Neural cell (in vitro differentiated cells): ENCODE data around the gene USP17L20. TPM values are rescaled to one million over a fixed set of nuclear protein-coding genes. Genes with fewer than 3 reads are reported as not detected.
"Not testable (repeated sequence)": the region's sequence is repeated elsewhere in the genome, so short reads cannot be mapped to it uniquely, and the experiment has no call there.

Experiments used
- H2AFZ ChIP-seq: fragments of 200-600, 300-800 bp; sonication (generic), shearing (Covaris generic); 2 replicates; pipeline ENCODE4 v1.6.0; 2014; ENCODE audit warnings: low read depth, mild to moderate bottlenecking, antibody characterized with exemption, low read length, moderate library complexity
- H3F3A ChIP-seq: fragments of 200-600 bp; shearing (Covaris generic); 2 replicates; pipeline ENCODE4 v1.6.1; 2016; ENCODE audit warnings: mild to moderate bottlenecking, moderate library complexity, mixed read lengths, antibody characterized with exemption, low read length; ENCODE audit not compliant: insufficient read depth, poor library complexity, severe bottlenecking
- H3K27ac ChIP-seq: fragments of 200-600, 300-800 bp; sonication (generic), shearing (Covaris generic); 2 replicates; pipeline ENCODE4 v1.5.1; 2014; ENCODE audit warnings: mild to moderate bottlenecking, low read length, moderate library complexity
- H3K27me3 ChIP-seq: fragments of 300-800, 200-600 bp; sonication (generic), shearing (Covaris generic); 2 replicates; pipeline ENCODE4 v1.6.0; 2014; ENCODE audit warnings: mild to moderate bottlenecking, low read depth, low read length, moderate library complexity; ENCODE audit not compliant: insufficient read depth
- H3K36me3 ChIP-seq: fragments of 300-800, 200-600 bp; sonication (generic), shearing (Covaris generic); 2 replicates; pipeline ENCODE4 v1.5.1; 2014; ENCODE audit warnings: mild to moderate bottlenecking, antibody characterized with exemption, low read length, moderate library complexity; ENCODE audit not compliant: insufficient read depth
- H3K4me2 ChIP-seq: fragments of 300-800, 200-600 bp; sonication (generic), shearing (Covaris generic); 2 replicates; pipeline ENCODE4 v1.6.0; 2014; ENCODE audit warnings: mild to moderate bottlenecking, low read length
- H3K4me3 ChIP-seq: fragments of 300-800, 200-600 bp; sonication (generic), shearing (Covaris generic); 2 replicates; pipeline ENCODE4 v1.5.1; 2014; ENCODE audit warnings: mild to moderate bottlenecking, low read length, moderate library complexity
- H3K79me2 ChIP-seq: fragments of 200-600 bp; shearing (Covaris generic); replicated peaks from 2 replicates; pipeline ENCODE4 v1.6.0; 2014; ENCODE audit warnings: mild to moderate bottlenecking, low read length, moderate library complexity; ENCODE audit not compliant: insufficient read depth
- H3K9ac ChIP-seq: fragments of 300-800, 200-600 bp; sonication (generic), shearing (Covaris generic); 2 replicates; pipeline ENCODE4 v1.6.1; 2016; ENCODE audit warnings: mild to moderate bottlenecking, low read length, mixed read lengths
- H3K9me2 ChIP-seq: fragments of 200-600 bp; shearing (Covaris generic); 2 replicates; pipeline ENCODE4 v1.6.1; 2016; ENCODE audit warnings: mild to moderate bottlenecking, low read length, mixed read lengths; ENCODE audit not compliant: insufficient read depth
- H3K9me3 ChIP-seq: fragments of 200-600, 300-800 bp; sonication (generic), shearing (Covaris generic); 2 replicates; pipeline ENCODE4 v1.6.1; 2016; ENCODE audit warnings: mild to moderate bottlenecking, mixed run types, low read length, moderate library complexity, mixed read lengths
- H4K20me1 ChIP-seq: fragments of 200-600 bp; shearing (Covaris generic); 2 replicates; pipeline ENCODE4 v1.6.1; 2016; ENCODE audit warnings: mild to moderate bottlenecking, mixed run types; ENCODE audit not compliant: insufficient read depth
- polyA minus RNA-seq: library from RNA; depleted of rRNA, polyadenylated mRNA; stranded (reverse); fragments of >200 nt; gene quantifications from 2 replicates; pipeline ENCODE4 v1.2.3, GENCODE V29; 2014
- polyA plus RNA-seq: library from polyadenylated mRNA; depleted of rRNA; stranded (reverse); fragments of >200 nt; gene quantifications from 2 replicates; pipeline ENCODE4 v1.2.3, GENCODE V29; 2014

USP17L20 gene, protein sequence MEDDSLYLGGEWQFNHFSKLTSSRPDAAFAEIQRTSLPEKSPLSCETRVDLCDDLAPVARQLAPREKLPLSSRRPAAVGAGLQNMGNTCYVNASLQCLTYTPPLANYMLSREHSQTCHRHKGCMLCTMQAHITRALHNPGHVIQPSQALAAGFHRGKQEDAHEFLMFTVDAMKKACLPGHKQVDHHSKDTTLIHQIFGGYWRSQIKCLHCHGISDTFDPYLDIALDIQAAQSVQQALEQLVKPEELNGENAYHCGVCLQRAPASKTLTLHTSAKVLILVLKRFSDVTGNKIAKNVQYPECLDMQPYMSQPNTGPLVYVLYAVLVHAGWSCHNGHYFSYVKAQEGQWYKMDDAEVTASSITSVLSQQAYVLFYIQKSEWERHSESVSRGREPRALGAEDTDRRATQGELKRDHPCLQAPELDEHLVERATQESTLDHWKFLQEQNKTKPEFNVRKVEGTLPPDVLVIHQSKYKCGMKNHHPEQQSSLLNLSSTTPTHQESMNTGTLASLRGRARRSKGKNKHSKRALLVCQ
- polyA plus RNA-seq (not detected in 2 replicates), polyA minus RNA-seq (not detected in 2 replicates)

DNA sequence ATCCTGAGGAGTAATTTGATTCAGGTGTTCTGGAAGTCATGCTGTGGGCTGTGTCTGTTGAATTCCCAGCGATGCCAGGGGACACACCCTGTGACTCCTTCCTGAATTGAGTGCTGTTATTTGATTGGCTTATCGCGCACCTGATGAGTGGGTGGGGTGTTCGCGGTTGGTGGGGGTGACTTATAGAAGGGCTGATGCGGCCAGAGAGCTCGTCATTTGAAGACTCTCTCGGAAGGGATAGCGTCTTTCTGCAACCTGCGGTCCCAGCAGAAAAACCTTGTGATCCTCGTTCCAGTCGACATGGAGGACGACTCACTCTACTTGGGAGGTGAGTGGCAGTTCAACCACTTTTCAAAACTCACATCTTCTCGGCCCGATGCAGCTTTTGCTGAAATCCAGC lies at the start of gene USP17L20:
Gene USP17L20 (plus strand): TSS at position 301 of the 400 bp plus-strand sequence. CDS start 0 bp downstream, at position 301.
- H3K9ac ChIP-seq, H2AFZ ChIP-seq, H3K9me3 ChIP-seq, H3K27me3 ChIP-seq, H3K79me2 ChIP-seq, H3K4me2 ChIP-seq, H3K9me2 ChIP-seq, H4K20me1 ChIP-seq, H3F3A ChIP-seq, H3K36me3 ChIP-seq, H3K4me3 ChIP-seq, H3K27ac ChIP-seq: not testable (repeated sequence)

DNA sequence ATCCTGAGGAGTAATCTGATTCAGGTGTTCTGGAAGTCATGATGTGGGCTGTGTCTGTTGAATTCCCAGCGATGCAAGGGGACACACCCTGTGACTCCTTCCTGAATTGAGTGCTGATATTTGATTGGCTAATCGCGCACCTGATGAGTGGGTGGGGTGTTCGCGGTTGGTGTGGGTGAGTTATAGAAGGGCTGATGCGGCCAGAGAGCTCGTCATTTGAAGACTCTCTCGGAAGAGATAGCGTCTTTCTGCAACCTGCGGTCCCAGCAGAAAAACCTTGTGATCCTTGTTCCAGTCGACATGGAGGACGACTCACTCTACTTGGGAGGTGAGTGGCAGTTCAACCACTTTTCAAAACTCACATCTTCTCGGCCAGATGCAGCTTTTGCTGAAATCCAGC lies 47.6 kb upstream of the USP17L20 start, which contains the start of gene USP17L10:
Gene USP17L10 (plus strand): TSS at position 301 of the 400 bp plus-strand sequence. CDS start 0 bp downstream, at position 301.
- H3K9me2 ChIP-seq, H3F3A ChIP-seq, H3K4me2 ChIP-seq, H3K4me3 ChIP-seq, H3K9me3 ChIP-seq, H2AFZ ChIP-seq, H3K9ac ChIP-seq, H4K20me1 ChIP-seq, H3K27ac ChIP-seq, H3K27me3 ChIP-seq, H3K79me2 ChIP-seq, H3K36me3 ChIP-seq: not testable (repeated sequence)

DNA sequence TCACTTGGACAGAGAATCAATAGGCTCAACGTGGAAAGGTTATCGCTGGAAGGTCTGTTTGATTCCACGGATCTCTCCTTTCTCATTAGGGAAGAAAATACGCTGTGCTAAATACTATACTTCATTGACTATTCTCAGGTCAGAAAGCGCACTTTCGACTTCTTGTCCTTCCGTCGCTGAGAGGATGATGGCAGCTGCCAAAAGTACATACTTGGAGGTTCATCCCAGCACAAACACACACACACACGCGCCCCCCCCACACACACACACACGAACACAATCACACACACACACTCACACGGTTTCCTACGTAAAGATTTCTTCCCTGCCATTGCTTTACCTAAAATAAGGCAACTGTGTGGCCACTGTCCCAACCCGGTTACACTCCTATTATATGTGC lies 43.2 kb upstream of the USP17L20 start:
- not testable (repeated sequence) for H4K20me1 ChIP-seq, H2AFZ ChIP-seq, H3K4me2 ChIP-seq, H3K79me2 ChIP-seq, H3K4me3 ChIP-seq, H3F3A ChIP-seq, H3K27ac ChIP-seq, H3K36me3 ChIP-seq, H3K9me3 ChIP-seq, H3K27me3 ChIP-seq, H3K9ac ChIP-seq, H3K9me2 ChIP-seq

DNA sequence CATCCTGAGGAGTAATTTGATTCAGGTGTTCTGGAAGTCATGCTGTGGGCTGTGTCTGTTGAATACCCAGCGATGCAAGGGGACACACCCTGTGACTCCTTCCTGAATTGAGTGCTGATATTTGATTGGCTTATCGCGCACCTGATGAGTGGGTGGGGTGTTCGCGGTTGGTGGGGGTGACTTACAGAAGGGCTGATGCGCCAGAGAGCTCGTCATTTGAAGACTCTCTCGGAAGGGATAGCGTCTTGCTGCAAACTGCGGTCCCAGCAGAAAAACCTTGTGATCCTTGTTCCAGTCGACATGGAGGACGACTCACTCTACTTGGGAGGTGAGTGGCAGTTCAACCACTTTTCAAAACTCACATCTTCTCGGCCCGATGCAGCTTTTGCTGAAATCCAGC lies 42.8 kb upstream of the USP17L20 start, which contains the start of gene USP17L11:
Gene USP17L11 (plus strand): TSS at position 301 of the 400 bp plus-strand sequence. CDS start 0 bp downstream, at position 301.
- not testable (repeated sequence) for H3K27me3 ChIP-seq, H3K4me2 ChIP-seq, H3K9me3 ChIP-seq, H3K9me2 ChIP-seq, H2AFZ ChIP-seq, H3F3A ChIP-seq, H3K36me3 ChIP-seq, H4K20me1 ChIP-seq, H3K4me3 ChIP-seq, H3K79me2 ChIP-seq, H3K9ac ChIP-seq, H3K27ac ChIP-seq

DNA sequence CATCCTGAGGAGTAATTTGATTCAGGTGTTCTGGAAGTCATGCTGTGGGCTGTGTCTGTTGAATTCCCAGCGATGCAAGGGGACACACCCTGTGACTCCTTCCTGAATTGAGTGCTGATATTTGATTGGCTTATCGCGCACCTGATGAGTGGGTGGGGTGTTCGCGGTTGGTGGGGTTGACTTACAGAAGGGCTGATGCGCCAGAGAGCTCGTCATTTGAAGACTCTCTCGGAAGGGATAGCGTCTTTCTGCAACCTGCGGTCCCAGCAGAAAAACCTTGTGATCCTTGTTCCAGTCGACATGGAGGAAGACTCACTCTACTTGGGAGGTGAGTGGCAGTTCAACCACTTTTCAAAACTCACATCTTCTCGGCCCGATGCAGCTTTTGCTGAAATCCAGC lies 38.1 kb upstream of the USP17L20 start, which contains the start of gene USP17L12:
Gene USP17L12 (plus strand): TSS at position 301 of the 400 bp plus-strand sequence. CDS start 0 bp downstream, at position 301.
- H4K20me1 ChIP-seq, H3K36me3 ChIP-seq, H3K9me2 ChIP-seq, H3F3A ChIP-seq, H3K4me2 ChIP-seq, H3K9ac ChIP-seq, H3K79me2 ChIP-seq, H3K9me3 ChIP-seq, H3K27me3 ChIP-seq, H2AFZ ChIP-seq, H3K27ac ChIP-seq, H3K4me3 ChIP-seq: not testable (repeated sequence)

DNA sequence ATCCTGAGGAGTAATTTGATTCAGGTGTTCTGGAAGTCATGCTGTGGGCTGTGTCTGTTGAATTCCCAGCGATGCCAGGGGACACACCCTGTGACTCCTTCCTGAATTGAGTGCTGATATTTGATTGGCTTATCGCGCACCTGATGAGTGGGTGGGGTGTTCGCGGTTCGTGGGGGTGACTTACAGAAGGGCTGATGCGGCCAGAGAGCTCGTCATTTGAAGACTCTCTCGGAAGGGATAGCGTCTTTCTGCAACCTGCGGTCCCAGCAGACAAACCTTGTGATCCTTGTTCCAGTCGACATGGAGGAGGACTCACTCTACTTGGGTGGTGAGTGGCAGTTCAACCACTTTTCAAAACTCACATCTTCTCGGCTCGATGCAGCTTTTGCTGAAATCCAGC lies 33.3 kb upstream of the USP17L20 start, which contains the start of gene USP17L13:
Gene USP17L13 (plus strand): TSS at position 301 of the 400 bp plus-strand sequence. CDS start 0 bp downstream, at position 301.
- H3K9me3 ChIP-seq, H3K9ac ChIP-seq, H3K36me3 ChIP-seq, H3K9me2 ChIP-seq, H3F3A ChIP-seq, H4K20me1 ChIP-seq, H2AFZ ChIP-seq, H3K27me3 ChIP-seq, H3K4me3 ChIP-seq, H3K4me2 ChIP-seq, H3K27ac ChIP-seq, H3K79me2 ChIP-seq: not testable (repeated sequence)

DNA sequence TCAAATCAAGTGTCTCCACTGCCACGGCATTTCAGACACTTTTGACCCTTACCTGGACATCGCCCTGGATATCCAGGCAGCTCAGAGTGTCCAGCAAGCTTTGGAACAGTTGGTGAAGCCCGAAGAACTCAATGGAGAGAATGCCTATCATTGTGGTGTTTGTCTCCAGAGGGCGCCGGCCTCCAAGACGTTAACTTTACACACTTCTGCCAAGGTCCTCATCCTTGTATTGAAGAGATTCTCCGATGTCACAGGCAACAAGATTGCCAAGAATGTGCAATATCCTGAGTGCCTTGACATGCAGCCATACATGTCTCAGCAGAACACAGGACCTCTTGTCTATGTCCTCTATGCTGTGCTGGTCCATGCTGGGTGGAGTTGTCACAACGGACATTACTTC lies 27.7 kb upstream of the USP17L20 start:
- H3K79me2 ChIP-seq, H3K9me3 ChIP-seq, H3K36me3 ChIP-seq, H3F3A ChIP-seq, H3K27ac ChIP-seq, H3K27me3 ChIP-seq, H3K9me2 ChIP-seq, H3K9ac ChIP-seq, H3K4me2 ChIP-seq, H4K20me1 ChIP-seq, H2AFZ ChIP-seq, H3K4me3 ChIP-seq: not testable (repeated sequence)

DNA sequence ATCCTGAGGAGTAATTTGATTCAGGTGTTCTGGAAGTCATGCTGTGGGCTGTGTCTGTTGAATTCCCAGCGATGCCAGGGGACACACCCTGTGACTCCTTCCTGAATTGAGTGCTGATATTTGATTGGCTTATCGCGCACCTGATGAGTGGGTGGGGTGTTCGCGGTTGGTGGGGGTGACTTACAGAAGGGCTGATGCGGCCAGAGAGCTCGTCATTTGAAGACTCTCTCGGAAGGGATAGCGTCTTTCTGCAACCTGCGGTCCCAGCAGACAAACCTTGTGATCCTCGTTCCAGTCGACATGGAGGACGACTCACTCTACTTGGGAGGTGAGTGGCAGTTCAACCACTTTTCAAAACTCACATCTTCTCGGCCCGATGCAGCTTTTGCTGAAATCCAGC lies 23.8 kb upstream of the USP17L20 start, which contains the start of gene USP17L15:
Gene USP17L15 (plus strand): TSS at position 301 of the 400 bp plus-strand sequence. CDS start 0 bp downstream, at position 301.
- H3K79me2 ChIP-seq, H4K20me1 ChIP-seq, H3K27me3 ChIP-seq, H3K9me2 ChIP-seq, H2AFZ ChIP-seq, H3K9ac ChIP-seq, H3K27ac ChIP-seq, H3K9me3 ChIP-seq, H3K4me2 ChIP-seq, H3K36me3 ChIP-seq, H3K4me3 ChIP-seq, H3F3A ChIP-seq: not testable (repeated sequence)
